Measurements from ENCODE around the gene CTDSPL.

CTDSPL gene

GRCh38 chr3:37943631-37944314, 82.1 kb downstream of the CTDSPL start:
- no peak for DNase-seq (ENCODE audit: low read depth)

GRCh38 chr3:37944391-37944842, 82.7 kb downstream of the CTDSPL start:
- DNase-seq (ENCODE audit: low read depth), result no peak

GRCh38 chr3:37945156-37945806, 83.6 kb downstream of the CTDSPL start:
- DNase-seq (ENCODE audit: low read depth), result no peak

- DNase-seq (ENCODE audit: low read depth), result no peak
Observed at GRCh38 chr3:37945807-37946530, 84.3 kb downstream of the CTDSPL start.

GRCh38 chr3:37946531-37946889, 84.8 kb downstream of the CTDSPL start:
- DNase-seq (ENCODE audit: low read depth), result no peak

- no peak for DNase-seq (ENCODE audit: low read depth)
Observed at GRCh38 chr3:37949866-37950265, 88.2 kb downstream of the CTDSPL start.

- DNase-seq (ENCODE audit: low read depth), result no peak
Observed at GRCh38 chr3:37952564-37952963, 90.9 kb downstream of the CTDSPL start.

- DNase-seq (ENCODE audit: low read depth), result no peak
Observed at GRCh38 chr3:37953226-37953625, 91.5 kb downstream of the CTDSPL start.

GRCh38 chr3:37953707-37954394, 92.2 kb downstream of the CTDSPL start:
- no peak for DNase-seq (ENCODE audit: low read depth)

- DNase-seq (ENCODE audit: low read depth), result no peak
Observed at GRCh38 chr3:37954881-37955280, 93.2 kb downstream of the CTDSPL start.

GRCh38 chr3:37955918-37956707, 94.4 kb downstream of the CTDSPL start:
- DNase-seq (ENCODE audit: low read depth), result no peak

GRCh38 chr3:37956723-37957538, 95.3 kb downstream of the CTDSPL start:
- no peak for DNase-seq (ENCODE audit: low read depth)

- no peak for DNase-seq (ENCODE audit: low read depth)
Observed at GRCh38 chr3:37957539-37957936, 95.9 kb downstream of the CTDSPL start.

GRCh38 chr3:37961622-37962431, 100.1 kb downstream of the CTDSPL start:
- DNase-seq (ENCODE audit: low read depth), result no peak

- DNase-seq (ENCODE audit: low read depth), result no peak
Observed at GRCh38 chr3:37963016-37963415, 101.3 kb downstream of the CTDSPL start.

- DNase-seq (ENCODE audit: low read depth), result no peak
Observed at GRCh38 chr3:37963635-37964034, 102.0 kb downstream of the CTDSPL start.

- DNase-seq (ENCODE audit: low read depth), result no peak
Observed at GRCh38 chr3:37964146-37964545, 102.5 kb downstream of the CTDSPL start.

- no peak for DNase-seq (ENCODE audit: low read depth)
Observed at GRCh38 chr3:37964716-37965115, 103.0 kb downstream of the CTDSPL start.

GRCh38 chr3:37967260-37967881, 105.7 kb downstream of the CTDSPL start:
- peak; percentile 52 for DNase-seq (ENCODE audit: low read depth)

GRCh38 chr3:37968199-37968598, 106.5 kb downstream of the CTDSPL start:
- no peak for DNase-seq (ENCODE audit: low read depth)
